GM23338 (cell line): ENCODE data around the gene EEPD1.

Experiments used
- CREB1 ChIP-seq: fragments of 250-450 bp; sonication (Bioruptor Pico); IDR thresholded peaks from 2 replicates; pipeline ENCODE4 v1.5.0; 2020; ENCODE audit warnings: low read depth, mild to moderate bottlenecking, moderate library complexity
- CTCF ChIP-seq, 2 experiments: fragments of 200-600 bp in 1 of 2; sonication (generic) in 1 of 2; conservative IDR thresholded peaks; 2 replicates each; pipeline versions ENCODE4 v1.5.1 to v1.6.1; 2016 to 2017; ENCODE audit warnings: antibody characterized with exemption in 2 of 2, low read depth in 2 of 2, mild to moderate bottlenecking in 2 of 2, moderate library complexity in 1 of 2
- EZH2phosphoT487 ChIP-seq: fragments of 200-600 bp; sonication (generic); IDR thresholded peaks from one replicate; pipeline ENCODE4 v1.8.1; 2018; ENCODE audit warnings: antibody characterized with exemption; ENCODE audit not compliant: unreplicated experiment
- POLR2AphosphoS5 ChIP-seq: IDR thresholded peaks from 2 replicates; pipeline ENCODE4 v1.6.1; 2016; ENCODE audit warnings: antibody characterized with exemption, low read depth
- REST ChIP-seq: IDR thresholded peaks from one replicate; pipeline ENCODE4 v1.6.1; 2018; ENCODE audit warnings: antibody characterized with exemption; ENCODE audit not compliant: unreplicated experiment

- TF ChIP-seq CREB1 (CRISPR knock-in tag) (no peak), POLR2AphosphoS5 (no peak), REST (no peak), CTCF (conservative IDR thresholded peaks at IDR 0.05; ENCODE audit: low read depth in 2 of 2) (no peak), EZH2phosphoT487 (no peak)
Observed at GRCh38 chr7:36266190-36266589, 113.1 kb downstream of the EEPD1 start.
